ENCODE results near the gene CREB3. TPM values are rescaled to one million over a fixed set of nuclear protein-coding genes. Genes with fewer than 3 reads are reported as not detected.

Gene CREB3
- total RNA-seq, 1 experiment from 2014 or later = 22.4 TPM

DNA sequence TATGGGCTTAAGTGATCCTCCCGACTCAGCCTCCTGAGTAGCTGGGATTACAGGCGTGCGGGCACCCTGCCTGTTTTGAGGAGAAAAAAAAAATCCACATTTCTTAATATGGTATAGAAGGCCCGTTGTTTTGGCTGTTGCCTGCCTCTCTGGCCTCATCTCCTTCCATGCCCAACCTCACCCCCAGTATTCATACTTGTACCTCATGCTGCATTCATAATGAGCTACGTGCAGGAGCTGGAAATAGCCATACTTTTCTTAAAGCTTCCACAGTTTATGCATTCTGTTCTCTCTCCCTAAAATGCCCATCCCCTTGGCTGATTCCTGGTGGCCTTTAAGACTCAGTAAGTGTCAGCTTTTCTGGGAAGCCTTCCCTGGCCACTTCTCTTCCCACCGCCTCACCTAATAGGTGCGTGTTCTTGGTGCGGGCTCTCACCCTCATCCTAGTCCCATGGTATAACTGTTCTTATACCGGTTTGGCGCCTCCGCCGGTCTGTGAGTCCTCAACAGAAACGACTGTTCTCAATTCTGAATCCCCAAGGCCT lies 40.6 kb upstream of the CREB3 start:
- ChIA-PET CTCF (no interaction called here), POLR2A (ENCODE audit: unreplicated experiment) (interaction anchor here (0.9 kb wide), 1 partner anchor 30 kb away, joined by 9 read pairs; no protein-coding TSS in a partner anchor)
- intact Hi-C loops (cut with micrococcal nuclease; ENCODE audit: unreplicated experiment) = no loop called here
- Histone ChIP-seq H3K27ac (no peak overlapping the region), H4K20me1 (ENCODE audit: insufficient read depth) (no peaks in the 10 kb centered on the region), H3K9me3 (ENCODE audit: insufficient read depth, low read depth) (no peaks in the 10 kb centered on the region), H2AFZ (no peak overlapping the region), H3K79me2 (ENCODE audit: low read depth) (no peaks in the 10 kb centered on the region), H3K27me3 (ENCODE audit: insufficient read depth, low read depth) (no peaks in the 10 kb centered on the region), H3K4me2 (peak overlapping the region; percentile 74), H3K4me3 (no peak overlapping the region; the same call in 1 of the 2 replicates), H3F3A (ENCODE audit: insufficient read depth, low read depth) (peaks cover 14% of the 10 kb centered on the region; the same call in 1 of the 2 replicates), H3K36me3 (ENCODE audit: low read depth) (no peaks in the 10 kb centered on the region), H3K9me2 (ENCODE audit: insufficient read depth) (no peaks in the 10 kb centered on the region), H3K4me1 (replicated peaks; ENCODE audit: insufficient read depth) (peaks cover 21% of the 10 kb centered on the region)
- no peak for TF ChIP-seq CTCF (conservative IDR thresholded peaks at IDR 0.05)
- no peak for TF ChIP-seq EZH2 (IDR thresholded peaks at IDR 0.05; ENCODE audit: low read depth)
- no peak for DNase-seq
- BruUV-seq (replicated peaks) = no TSS peak

- H3K4me1 ChIP-seq (replicated peaks; ENCODE audit: insufficient read depth) = 0 out of 2 replicates have a peak, but pooled peaks cover 3% of the 10 kb centered on the region
- H3F3A ChIP-seq (ENCODE audit: insufficient read depth, low read depth) = no peaks in the 10 kb centered on the region
- H3K27me3 ChIP-seq (ENCODE audit: insufficient read depth, low read depth) = no peaks in the 10 kb centered on the region
- no peak overlapping the region for H3K4me2 ChIP-seq
- H3K36me3 ChIP-seq (ENCODE audit: low read depth) = no peaks in the 10 kb centered on the region
- H3K27ac ChIP-seq = no peak overlapping the region
- H2AFZ ChIP-seq = no peak overlapping the region
- no peak for DNase-seq
- no peaks in the 10 kb centered on the region for H3K79me2 ChIP-seq (ENCODE audit: low read depth)
- TF ChIP-seq EZH2 (IDR thresholded peaks at IDR 0.05; ENCODE audit: low read depth) (no peak), CTCF (conservative IDR thresholded peaks at IDR 0.05) (no peak)
- ChIA-PET POLR2A (ENCODE audit: unreplicated experiment) (no interaction called here), CTCF (interaction anchor here (0.9 to 1.4 kb wide), 5 partner anchors 32 to 38 kb away, joined by 3 to 8 read pairs (median 5); partner anchors contain the start of gene ARHGEF39)
- intact Hi-C loops (cut with micrococcal nuclease; ENCODE audit: unreplicated experiment) = loop anchor here (5.0 kb wide), 1 partner anchor 39 kb away; the partner anchor contains the start of genes CCDC107 and RMRP
- no TSS peak for BruUV-seq (replicated peaks)
- no peak overlapping the region for H3K4me3 ChIP-seq
- no peaks in the 10 kb centered on the region for H4K20me1 ChIP-seq (ENCODE audit: insufficient read depth)
- H3K9me3 ChIP-seq (ENCODE audit: insufficient read depth, low read depth) = no peaks in the 10 kb centered on the region
- H3K9me2 ChIP-seq (ENCODE audit: insufficient read depth) = no peaks in the 10 kb centered on the region
These were observed 36.5 kb upstream of the CREB3 start for GRCh38 chr9:35695943-35696401.

- no peaks in the 10 kb centered on the region for H3K79me2 ChIP-seq (ENCODE audit: low read depth)
- intact Hi-C loops (cut with micrococcal nuclease; ENCODE audit: unreplicated experiment) = loop anchor here (5.0 kb wide), 1 partner anchor 39 kb away; the partner anchor contains the start of genes CCDC107 and RMRP
- H3K36me3 ChIP-seq (ENCODE audit: low read depth) = no peaks in the 10 kb centered on the region
- CTCF ChIA-PET = interaction anchor here (0.7 to 1.4 kb wide), 8 partner anchors 31 to 74 kb away, joined by 3 to 8 read pairs (median 3); partner anchors contain the start of gene ARHGEF39
- H3K4me3 ChIP-seq = no peak overlapping the region
- POLR2A ChIA-PET (ENCODE audit: unreplicated experiment) = interaction anchor here (0.6 kb wide), 1 partner anchor 8 kb away, joined by 4 read pairs; no protein-coding TSS in a partner anchor
- H3K9me2 ChIP-seq (ENCODE audit: insufficient read depth) = no peaks in the 10 kb centered on the region
- no peak for TF ChIP-seq EZH2 (IDR thresholded peaks at IDR 0.05; ENCODE audit: low read depth)
- TF ChIP-seq CTCF (conservative IDR thresholded peaks at IDR 0.05) = peak; percentile 83
- no peaks in the 10 kb centered on the region for H3F3A ChIP-seq (ENCODE audit: insufficient read depth, low read depth)
- BruUV-seq (replicated peaks) = no TSS peak
- no peaks in the 10 kb centered on the region for H3K4me1 ChIP-seq (replicated peaks; ENCODE audit: insufficient read depth)
- H4K20me1 ChIP-seq (ENCODE audit: insufficient read depth) = no peaks in the 10 kb centered on the region
- no peak overlapping the region for H3K27ac ChIP-seq
- H3K27me3 ChIP-seq (ENCODE audit: insufficient read depth, low read depth) = no peaks in the 10 kb centered on the region
- no peaks in the 10 kb centered on the region for H3K9me3 ChIP-seq (ENCODE audit: insufficient read depth, low read depth)
- no peak overlapping the region for H3K4me2 ChIP-seq
- peak in 1 of 2 experiments; percentile 35 for DNase-seq
- H2AFZ ChIP-seq = no peak overlapping the region
These were observed 35.8 kb upstream of the CREB3 start for GRCh38 chr9:35696520-35697215.

Measured in PC-9 (cell line).